ENCODE results near the gene KCNH4.
"Not testable (repeated sequence)": the region's sequence is repeated elsewhere in the genome, so short reads cannot be mapped to it uniquely, and the experiment has no call there.

KCNH4 gene

GRCh38 chr17:42163113-42163512, 17.8 kb downstream of the KCNH4 start:
- Histone ChIP-seq H3K4me3 (ENCODE audit: insufficient read depth, low read depth, low read length, poor library complexity, severe bottlenecking) (no peak overlapping the region), H3K36me3 (ENCODE audit: control insufficient read depth, insufficient read depth, low read length) (no peaks in the 10 kb centered on the region), H3K27ac (ENCODE audit: insufficient read depth, low read length, poor library complexity, severe bottlenecking) (no peak overlapping the region), H3K9me3 (ENCODE audit: control insufficient read depth, low read length) (no peaks in the 10 kb centered on the region), H3K27me3 (replicated peaks; ENCODE audit: control insufficient read depth, insufficient read depth, low read length, poor library complexity, severe bottlenecking) (no peaks in the 10 kb centered on the region), H3K4me1 (ENCODE audit: control insufficient read depth, insufficient read depth, low read length, poor library complexity, severe bottlenecking) (no peaks in the 10 kb centered on the region)
- no peak for DNase-seq

DNA sequence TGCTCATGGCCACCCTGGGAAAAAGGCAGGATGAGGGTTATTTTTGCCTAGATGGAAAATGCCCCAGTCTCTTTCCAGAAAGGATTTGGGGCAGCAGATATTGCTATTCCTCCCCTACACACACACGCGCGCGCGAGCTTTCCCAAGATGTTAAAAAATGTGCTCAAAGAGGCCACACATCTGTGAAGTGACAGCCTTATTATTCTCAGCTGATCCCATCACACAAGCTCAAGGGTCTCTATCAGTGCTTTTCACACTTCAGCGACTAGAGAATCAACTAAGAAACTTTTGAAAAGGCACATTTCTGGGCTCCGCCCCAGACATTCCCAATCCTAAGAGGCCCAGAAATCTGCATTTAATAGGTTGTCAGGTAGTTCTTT, 20.4 kb downstream of the KCNH4 start:
- H3K27ac ChIP-seq (ENCODE audit: insufficient read depth, low read length, poor library complexity, severe bottlenecking), result no peak overlapping the region
- H3K27me3 ChIP-seq (replicated peaks; ENCODE audit: control insufficient read depth, insufficient read depth, low read length, poor library complexity, severe bottlenecking), result no peaks in the 10 kb centered on the region
- H3K36me3 ChIP-seq (ENCODE audit: control insufficient read depth, insufficient read depth, low read length), result no peaks in the 10 kb centered on the region
- H3K4me3 ChIP-seq (ENCODE audit: insufficient read depth, low read depth, low read length, poor library complexity, severe bottlenecking), result no peak overlapping the region
- DNase-seq, result no peak
- H3K4me1 ChIP-seq (ENCODE audit: control insufficient read depth, insufficient read depth, low read length, poor library complexity, severe bottlenecking), result no peaks in the 10 kb centered on the region
- no peaks in the 10 kb centered on the region for H3K9me3 ChIP-seq (ENCODE audit: control insufficient read depth, low read length)

- Histone ChIP-seq H3K4me3 (ENCODE audit: insufficient read depth, low read depth, low read length, poor library complexity, severe bottlenecking) (no peak overlapping the region), H3K9me3 (ENCODE audit: control insufficient read depth, low read length) (no peaks in the 10 kb centered on the region), H3K36me3 (ENCODE audit: control insufficient read depth, insufficient read depth, low read length) (no peaks in the 10 kb centered on the region), H3K4me1 (ENCODE audit: control insufficient read depth, insufficient read depth, low read length, poor library complexity, severe bottlenecking) (no peaks in the 10 kb centered on the region), H3K27ac (ENCODE audit: insufficient read depth, low read length, poor library complexity, severe bottlenecking) (no peak overlapping the region), H3K27me3 (replicated peaks; ENCODE audit: control insufficient read depth, insufficient read depth, low read length, poor library complexity, severe bottlenecking) (no peaks in the 10 kb centered on the region)
- DNase-seq, result no peak
These were observed 21.0 kb downstream of the KCNH4 start for GRCh38 chr17:42159796-42160530.

- no peak for DNase-seq
- Histone ChIP-seq H3K4me1 (ENCODE audit: control insufficient read depth, insufficient read depth, low read length, poor library complexity, severe bottlenecking) (peaks cover 11% of the 10 kb centered on the region), H3K4me3 (ENCODE audit: insufficient read depth, low read depth, low read length, poor library complexity, severe bottlenecking) (peak overlapping the region; percentile 96), H3K36me3 (ENCODE audit: control insufficient read depth, insufficient read depth, low read length) (no peaks in the 10 kb centered on the region), H3K27ac (ENCODE audit: insufficient read depth, low read length, poor library complexity, severe bottlenecking) (no peak overlapping the region), H3K27me3 (replicated peaks; ENCODE audit: control insufficient read depth, insufficient read depth, low read length, poor library complexity, severe bottlenecking) (no peaks in the 10 kb centered on the region), H3K9me3 (ENCODE audit: control insufficient read depth, low read length) (no peaks in the 10 kb centered on the region)
These were observed 25.3 kb downstream of the KCNH4 start for GRCh38 chr17:42155614-42156045.

- Histone ChIP-seq H3K27ac (ENCODE audit: insufficient read depth, low read length, poor library complexity, severe bottlenecking) (peak overlapping the region; percentile 89), H3K4me3 (ENCODE audit: insufficient read depth, low read depth, low read length, poor library complexity, severe bottlenecking) (peak overlapping the region; percentile 96), H3K27me3 (replicated peaks; ENCODE audit: control insufficient read depth, insufficient read depth, low read length, poor library complexity, severe bottlenecking) (no peaks in the 10 kb centered on the region), H3K4me1 (ENCODE audit: control insufficient read depth, insufficient read depth, low read length, poor library complexity, severe bottlenecking) (peaks cover 11% of the 10 kb centered on the region), H3K36me3 (ENCODE audit: control insufficient read depth, insufficient read depth, low read length) (no peaks in the 10 kb centered on the region), H3K9me3 (ENCODE audit: control insufficient read depth, low read length) (no peaks in the 10 kb centered on the region)
- DNase-seq, result peak in 1 of 3 donors; percentile 2
These were observed 26.8 kb downstream of the KCNH4 start for GRCh38 chr17:42153919-42154742.

- DNase-seq, result no peak
- no peaks in the 10 kb centered on the region for H3K27me3 ChIP-seq (replicated peaks; ENCODE audit: control insufficient read depth, insufficient read depth, low read length, poor library complexity, severe bottlenecking)
- no peak overlapping the region for H3K27ac ChIP-seq (ENCODE audit: insufficient read depth, low read length, poor library complexity, severe bottlenecking)
- H3K4me1 ChIP-seq (ENCODE audit: control insufficient read depth, insufficient read depth, low read length, poor library complexity, severe bottlenecking), result no peaks in the 10 kb centered on the region
- no peaks in the 10 kb centered on the region for H3K9me3 ChIP-seq (ENCODE audit: control insufficient read depth, low read length)
- peaks cover 14% of the 10 kb centered on the region for H3K36me3 ChIP-seq (ENCODE audit: control insufficient read depth, insufficient read depth, low read length)
- no peak overlapping the region for H3K4me3 ChIP-seq (ENCODE audit: insufficient read depth, low read depth, low read length, poor library complexity, severe bottlenecking)
These were observed 33.9 kb downstream of the KCNH4 start for GRCh38 chr17:42146911-42147607.

GRCh38 chr17:42143138-42143537, 37.8 kb downstream of the KCNH4 start:
- H3K36me3 ChIP-seq (ENCODE audit: control insufficient read depth, insufficient read depth, low read length), result peaks cover 22% of the 10 kb centered on the region
- H3K4me1 ChIP-seq (ENCODE audit: control insufficient read depth, insufficient read depth, low read length, poor library complexity, severe bottlenecking); DNase-seq; H3K9me3 ChIP-seq (ENCODE audit: control insufficient read depth, low read length); H3K27ac ChIP-seq (ENCODE audit: insufficient read depth, low read length, poor library complexity, severe bottlenecking); H3K27me3 ChIP-seq (replicated peaks; ENCODE audit: control insufficient read depth, insufficient read depth, low read length, poor library complexity, severe bottlenecking); H3K4me3 ChIP-seq (ENCODE audit: insufficient read depth, low read depth, low read length, poor library complexity, severe bottlenecking): not testable (repeated sequence)

- Histone ChIP-seq H3K9me3 (ENCODE audit: control insufficient read depth, low read length) (no peaks in the 10 kb centered on the region), H3K4me3 (ENCODE audit: insufficient read depth, low read depth, low read length, poor library complexity, severe bottlenecking) (no peak overlapping the region), H3K27ac (ENCODE audit: insufficient read depth, low read length, poor library complexity, severe bottlenecking) (no peak overlapping the region), H3K27me3 (replicated peaks; ENCODE audit: control insufficient read depth, insufficient read depth, low read length, poor library complexity, severe bottlenecking) (no peaks in the 10 kb centered on the region), H3K4me1 (ENCODE audit: control insufficient read depth, insufficient read depth, low read length, poor library complexity, severe bottlenecking) (no peaks in the 10 kb centered on the region), H3K36me3 (ENCODE audit: control insufficient read depth, insufficient read depth, low read length) (peaks cover 22% of the 10 kb centered on the region)
- DNase-seq, result no peak
These were observed 38.5 kb downstream of the KCNH4 start for GRCh38 chr17:42142371-42142896.

DNA sequence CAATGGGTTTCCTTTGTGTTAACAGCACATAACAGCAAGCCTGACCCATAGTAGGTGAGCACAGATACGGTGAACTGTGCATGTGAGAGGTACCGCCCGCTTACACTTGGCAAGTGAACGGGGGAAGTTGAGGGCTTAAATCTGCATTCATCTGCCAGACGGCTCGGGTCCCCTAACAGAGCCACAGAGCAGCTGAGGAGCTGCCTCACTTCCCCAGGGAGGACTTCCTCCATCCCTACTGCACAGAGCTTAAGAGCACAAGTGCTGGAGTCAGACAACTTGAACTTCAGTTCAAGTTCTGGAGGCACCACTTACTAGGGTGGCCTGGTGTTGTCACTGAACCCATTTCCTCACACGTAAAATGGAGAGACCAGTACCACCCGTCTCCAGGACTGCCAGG, 39.6 kb downstream of the KCNH4 start:
- no peak overlapping the region for H3K4me3 ChIP-seq (ENCODE audit: insufficient read depth, low read depth, low read length, poor library complexity, severe bottlenecking)
- H3K27ac ChIP-seq (ENCODE audit: insufficient read depth, low read length, poor library complexity, severe bottlenecking), result no peak overlapping the region
- DNase-seq, result no peak
- H3K9me3 ChIP-seq (ENCODE audit: control insufficient read depth, low read length), result no peaks in the 10 kb centered on the region
- H3K27me3 ChIP-seq (replicated peaks; ENCODE audit: control insufficient read depth, insufficient read depth, low read length, poor library complexity, severe bottlenecking), result no peaks in the 10 kb centered on the region
- H3K4me1 ChIP-seq (ENCODE audit: control insufficient read depth, insufficient read depth, low read length, poor library complexity, severe bottlenecking), result no peaks in the 10 kb centered on the region
- H3K36me3 ChIP-seq (ENCODE audit: control insufficient read depth, insufficient read depth, low read length), result peaks cover 26% of the 10 kb centered on the region

All from effector memory CD4-positive, alpha-beta T cell (primary cell).